ENCODE measurements around the gene WDFY2. TPM values are rescaled to one million over a fixed set of nuclear protein-coding genes. Genes with fewer than 3 reads are reported as not detected.

The WDFY2 gene
- total RNA-seq, 1 donor, result 19.0 TPM

GRCh38 chr13:51771418-51772104 is 187.3 kb downstream of the WDFY2 start:
- no peaks in the 10 kb centered on the region for H3K27me3 ChIP-seq (ENCODE audit: insufficient read depth, low read length)
- no peaks in the 10 kb centered on the region for H3K4me1 ChIP-seq (ENCODE audit: insufficient read depth, low read length)
- no peak overlapping the region for H3K4me3 ChIP-seq (ENCODE audit: low read length)
- H3K9me3 ChIP-seq (ENCODE audit: low read depth, low read length), result no peaks in the 10 kb centered on the region

GRCh38 chr13:51772105-51772455 is 187.8 kb downstream of the WDFY2 start:
- no peak overlapping the region for H3K4me3 ChIP-seq (ENCODE audit: low read length)
- H3K27me3 ChIP-seq (ENCODE audit: insufficient read depth, low read length), result no peaks in the 10 kb centered on the region
- no peaks in the 10 kb centered on the region for H3K9me3 ChIP-seq (ENCODE audit: low read depth, low read length)
- H3K4me1 ChIP-seq (ENCODE audit: insufficient read depth, low read length), result no peaks in the 10 kb centered on the region

- H3K9me3 ChIP-seq (ENCODE audit: low read depth, low read length), result no peaks in the 10 kb centered on the region
- no peaks in the 10 kb centered on the region for H3K27me3 ChIP-seq (ENCODE audit: insufficient read depth, low read length)
- H3K4me3 ChIP-seq (ENCODE audit: low read length), result no peak overlapping the region
- no peaks in the 10 kb centered on the region for H3K4me1 ChIP-seq (ENCODE audit: insufficient read depth, low read length)
Measured at GRCh38 chr13:51772781-51773180, 188.5 kb downstream of the WDFY2 start.

GRCh38 chr13:51773515-51773914 is 189.3 kb downstream of the WDFY2 start:
- Histone ChIP-seq H3K9me3 (ENCODE audit: low read depth, low read length) (no peaks in the 10 kb centered on the region), H3K4me3 (ENCODE audit: low read length) (no peak overlapping the region), H3K4me1 (ENCODE audit: insufficient read depth, low read length) (no peaks in the 10 kb centered on the region), H3K27me3 (ENCODE audit: insufficient read depth, low read length) (no peaks in the 10 kb centered on the region)

GRCh38 chr13:51776179-51776578 is 191.9 kb downstream of the WDFY2 start:
- H3K4me3 ChIP-seq (ENCODE audit: low read length), result no peak overlapping the region
- no peaks in the 10 kb centered on the region for H3K27me3 ChIP-seq (ENCODE audit: insufficient read depth, low read length)
- no peaks in the 10 kb centered on the region for H3K9me3 ChIP-seq (ENCODE audit: low read depth, low read length)
- no peaks in the 10 kb centered on the region for H3K4me1 ChIP-seq (ENCODE audit: insufficient read depth, low read length)

GRCh38 chr13:51777921-51778320 is 193.7 kb downstream of the WDFY2 start:
- no peaks in the 10 kb centered on the region for H3K27me3 ChIP-seq (ENCODE audit: insufficient read depth, low read length)
- no peak overlapping the region for H3K4me3 ChIP-seq (ENCODE audit: low read length)
- no peaks in the 10 kb centered on the region for H3K4me1 ChIP-seq (ENCODE audit: insufficient read depth, low read length)
- H3K9me3 ChIP-seq (ENCODE audit: low read depth, low read length), result no peaks in the 10 kb centered on the region

- Histone ChIP-seq H3K4me3 (ENCODE audit: low read length) (no peak overlapping the region), H3K4me1 (ENCODE audit: insufficient read depth, low read length) (no peaks in the 10 kb centered on the region)
Measured at GRCh38 chr13:51778392-51778791, 194.1 kb downstream of the WDFY2 start.

GRCh38 chr13:51780099-51780498 is 195.8 kb downstream of the WDFY2 start:
- H3K27me3 ChIP-seq (ENCODE audit: insufficient read depth, low read length), result no peaks in the 10 kb centered on the region
- H3K9me3 ChIP-seq (ENCODE audit: low read depth, low read length), result no peaks in the 10 kb centered on the region
- H3K4me3 ChIP-seq (ENCODE audit: low read length), result no peak overlapping the region
- no peaks in the 10 kb centered on the region for H3K4me1 ChIP-seq (ENCODE audit: insufficient read depth, low read length)

More at GRCh38 chr13:51778392-51778791, 194.1 kb downstream of the WDFY2 start:
- Histone ChIP-seq H3K27me3 (ENCODE audit: insufficient read depth, low read length) (no peaks in the 10 kb centered on the region), H3K9me3 (ENCODE audit: low read depth, low read length) (no peaks in the 10 kb centered on the region)

- Histone ChIP-seq H3K4me1 (ENCODE audit: insufficient read depth, low read length) (no peaks in the 10 kb centered on the region), H3K9me3 (ENCODE audit: low read depth, low read length) (no peaks in the 10 kb centered on the region), H3K4me3 (ENCODE audit: low read length) (no peak overlapping the region), H3K27me3 (ENCODE audit: insufficient read depth, low read length) (no peaks in the 10 kb centered on the region)
Measured at GRCh38 chr13:51781246-51782022, 197.2 kb downstream of the WDFY2 start.

GRCh38 chr13:51782026-51782710 is 197.9 kb downstream of the WDFY2 start:
- H3K27me3 ChIP-seq (ENCODE audit: insufficient read depth, low read length), result no peaks in the 10 kb centered on the region
- H3K9me3 ChIP-seq (ENCODE audit: low read depth, low read length), result no peaks in the 10 kb centered on the region
- no peaks in the 10 kb centered on the region for H3K4me1 ChIP-seq (ENCODE audit: insufficient read depth, low read length)
- H3K4me3 ChIP-seq (ENCODE audit: low read length), result no peak overlapping the region

GRCh38 chr13:51783428-51784094 is 199.3 kb downstream of the WDFY2 start:
- H3K4me1 ChIP-seq (ENCODE audit: insufficient read depth, low read length), result no peaks in the 10 kb centered on the region
- H3K4me3 ChIP-seq (ENCODE audit: low read length), result no peak overlapping the region
- H3K27me3 ChIP-seq (ENCODE audit: insufficient read depth, low read length), result no peaks in the 10 kb centered on the region
- H3K9me3 ChIP-seq (ENCODE audit: low read depth, low read length), result no peaks in the 10 kb centered on the region

- Histone ChIP-seq H3K4me3 (ENCODE audit: low read length) (no peak overlapping the region), H3K4me1 (ENCODE audit: insufficient read depth, low read length) (no peaks in the 10 kb centered on the region), H3K9me3 (ENCODE audit: low read depth, low read length) (no peaks in the 10 kb centered on the region), H3K27me3 (ENCODE audit: insufficient read depth, low read length) (no peaks in the 10 kb centered on the region)
Measured at GRCh38 chr13:51784097-51784496, 199.8 kb downstream of the WDFY2 start.

- Histone ChIP-seq H3K27me3 (ENCODE audit: insufficient read depth, low read length) (no peaks in the 10 kb centered on the region), H3K4me1 (ENCODE audit: insufficient read depth, low read length) (no peaks in the 10 kb centered on the region), H3K9me3 (ENCODE audit: low read depth, low read length) (no peaks in the 10 kb centered on the region), H3K4me3 (ENCODE audit: low read length) (no peak overlapping the region)
Measured at GRCh38 chr13:51785712-51786424, 201.6 kb downstream of the WDFY2 start.

GRCh38 chr13:51786425-51787265 is 202.4 kb downstream of the WDFY2 start:
- Histone ChIP-seq H3K27me3 (ENCODE audit: insufficient read depth, low read length) (no peaks in the 10 kb centered on the region), H3K4me3 (ENCODE audit: low read length) (no peak overlapping the region), H3K9me3 (ENCODE audit: low read depth, low read length) (no peaks in the 10 kb centered on the region), H3K4me1 (ENCODE audit: insufficient read depth, low read length) (no peaks in the 10 kb centered on the region)
